Prostate gland (tissue), 2 donors: ENCODE results near the gene MICAL3. TPM values are rescaled to one million over a fixed set of nuclear protein-coding genes. Genes with fewer than 3 reads are reported as not detected.

Experiments
- DNase-seq: peaks from one replicate; pipeline ENCODE4 v3.0.0-alpha.2; 2019; ENCODE audit warnings: low spot score
- H3K27ac ChIP-seq, 2 donors: fragments of 200-600 bp; sonication (generic); 2 replicates each; pipeline ENCODE4 v1.5.1; 2017 to 2019
- H3K27me3 ChIP-seq: fragments of 200-600 bp; sonication (generic); replicated peaks from 2 replicates; pipeline ENCODE4 v1.5.1; 2019; ENCODE audit not compliant: insufficient read depth
- H3K36me3 ChIP-seq, 2 donors: fragments of 200-600 bp; sonication (generic); 1 replicate in 1 of 2; 2 replicates in 1 of 2; pipeline versions ENCODE4 v1.5.1 to v1.8.1; 2017 to 2019
- H3K4me1 ChIP-seq: fragments of 200-600 bp; sonication (generic); replicated peaks from 2 replicates; pipeline ENCODE4 v1.5.1; 2019
- H3K4me3 ChIP-seq, 2 donors: fragments of 200-600 bp; sonication (generic); 2 replicates each; pipeline ENCODE4 v1.5.1; 2017 to 2019
- H3K9me3 ChIP-seq: fragments of 200-600 bp; sonication (generic); 2 replicates; pipeline ENCODE4 v1.5.1; 2017
- CTCF ChIP-seq, 4 experiments: fragments of 200-600 bp in 2 of 4; fragments of 450-650 bp in 2 of 4; sonication (generic) in 2 of 4; IDR thresholded peaks; 1 replicate in 3 of 4; 2 replicates in 1 of 4; pipeline ENCODE4 v1.5.1; 2016 to 2019; ENCODE audit warnings: antibody characterized with exemption in 4 of 4, mild to moderate bottlenecking in 2 of 4, moderate library complexity in 2 of 4
- POLR2A ChIP-seq: fragments of 450-650 bp; IDR thresholded peaks from one replicate; pipeline ENCODE4 v1.6.1; 2016; ENCODE audit warnings: antibody characterized with exemption, mild to moderate bottlenecking
- POLR2AphosphoS5 ChIP-seq: sonication (generic); formaldehyde crosslinking; IDR thresholded peaks from one replicate; pipeline ENCODE4 v1.6.1; 2017; ENCODE audit warnings: antibody characterized with exemption
- WGBS: methylation state at CpG from one replicate; pipeline ENCODE4 v1.1.5; 2018; 5-methylcytosine and 5-hydroxymethylcytosine counted together
- intact Hi-C: fragments of 100-400 bp; cut with DNase I; formaldehyde crosslinking; loops from one replicate; pipeline ENCODE4 v1.14.2; 2022
- total RNA-seq, 2 donors: library from RNA; depleted of rRNA; stranded (reverse); fragments of >200 nt; gene quantifications; one replicate each; pipeline ENCODE4 v1.1.0, GENCODE V29; 2016

The MICAL3 gene
- total RNA-seq, 2 donors from 2014 or later = 58.6 to 78.7 TPM

DNA sequence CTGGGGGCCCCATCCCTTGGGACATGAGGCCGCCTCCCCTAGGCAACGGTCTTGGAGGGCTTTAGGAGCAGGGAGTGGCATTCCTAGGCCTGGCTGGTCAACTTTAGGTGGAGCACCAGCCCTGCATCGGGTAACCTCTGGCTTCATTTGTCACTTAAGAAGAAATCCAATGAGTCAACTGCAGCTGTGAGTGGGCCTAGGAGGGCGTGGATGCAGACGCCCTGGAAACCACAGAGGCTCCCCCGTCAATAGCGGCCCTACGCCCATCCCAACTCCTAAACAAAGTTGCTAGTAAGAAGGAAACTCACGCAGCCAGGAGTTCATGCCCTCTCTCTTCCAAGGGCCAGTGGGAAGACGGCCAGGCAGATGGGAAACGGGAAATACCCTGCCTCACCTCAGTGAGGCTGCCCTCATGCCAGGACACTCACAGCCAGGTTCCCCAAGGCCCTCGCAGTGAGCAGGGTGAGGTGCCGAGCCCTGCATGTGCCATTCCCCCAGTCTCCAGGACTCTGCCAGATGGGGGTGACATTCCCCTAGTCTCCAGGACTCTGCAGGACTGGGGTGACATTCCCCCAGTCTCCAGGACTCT is 270.9 kb downstream of the MICAL3 start:
- Histone ChIP-seq H3K4me3 (no peak overlapping the region), H3K36me3 (no peaks in the 10 kb centered on the region), H3K4me1 (no peaks in the 10 kb centered on the region), H3K9me3 (no peaks in the 10 kb centered on the region), H3K27ac (no peak overlapping the region), H3K27me3 (no peaks in the 10 kb centered on the region)
- WGBS = 94% methylated on average over 11 of the region's 13 CpGs
- intact Hi-C loops = no loop called here
- DNase-seq = no peak
- TF ChIP-seq POLR2A (no peak), CTCF (IDR thresholded peaks at IDR 0.05) (no peak), POLR2AphosphoS5 (no peak)

GRCh38 chr22:17751596-17751995 is 272.8 kb downstream of the MICAL3 start:
- no peaks in the 10 kb centered on the region for H3K4me1 ChIP-seq
- DNase-seq = no peak
- intact Hi-C loops = no loop called here
- H3K27me3 ChIP-seq = no peaks in the 10 kb centered on the region
- TF ChIP-seq CTCF (IDR thresholded peaks at IDR 0.05) (no peak), POLR2AphosphoS5 (no peak), POLR2A (no peak)
- H3K27ac ChIP-seq = no peak overlapping the region
- no peaks in the 10 kb centered on the region for H3K36me3 ChIP-seq
- WGBS = 84% methylated on average over 6 of the region's 6 CpGs
- H3K9me3 ChIP-seq = no peaks in the 10 kb centered on the region
- no peak overlapping the region for H3K4me3 ChIP-seq

GRCh38 chr22:17749605-17750395 is 274.6 kb downstream of the MICAL3 start:
- Histone ChIP-seq H3K9me3 (no peaks in the 10 kb centered on the region), H3K4me1 (no peaks in the 10 kb centered on the region), H3K4me3 (no peak overlapping the region), H3K36me3 (no peaks in the 10 kb centered on the region), H3K27ac (no peak overlapping the region), H3K27me3 (no peaks in the 10 kb centered on the region)
- TF ChIP-seq POLR2A = no peak
- no peak for TF ChIP-seq CTCF (IDR thresholded peaks at IDR 0.05)
- no peak for TF ChIP-seq POLR2AphosphoS5
- intact Hi-C loops = no loop called here
- DNase-seq = no peak
- WGBS = 88% methylated on average over 35 of the region's 35 CpGs

DNA sequence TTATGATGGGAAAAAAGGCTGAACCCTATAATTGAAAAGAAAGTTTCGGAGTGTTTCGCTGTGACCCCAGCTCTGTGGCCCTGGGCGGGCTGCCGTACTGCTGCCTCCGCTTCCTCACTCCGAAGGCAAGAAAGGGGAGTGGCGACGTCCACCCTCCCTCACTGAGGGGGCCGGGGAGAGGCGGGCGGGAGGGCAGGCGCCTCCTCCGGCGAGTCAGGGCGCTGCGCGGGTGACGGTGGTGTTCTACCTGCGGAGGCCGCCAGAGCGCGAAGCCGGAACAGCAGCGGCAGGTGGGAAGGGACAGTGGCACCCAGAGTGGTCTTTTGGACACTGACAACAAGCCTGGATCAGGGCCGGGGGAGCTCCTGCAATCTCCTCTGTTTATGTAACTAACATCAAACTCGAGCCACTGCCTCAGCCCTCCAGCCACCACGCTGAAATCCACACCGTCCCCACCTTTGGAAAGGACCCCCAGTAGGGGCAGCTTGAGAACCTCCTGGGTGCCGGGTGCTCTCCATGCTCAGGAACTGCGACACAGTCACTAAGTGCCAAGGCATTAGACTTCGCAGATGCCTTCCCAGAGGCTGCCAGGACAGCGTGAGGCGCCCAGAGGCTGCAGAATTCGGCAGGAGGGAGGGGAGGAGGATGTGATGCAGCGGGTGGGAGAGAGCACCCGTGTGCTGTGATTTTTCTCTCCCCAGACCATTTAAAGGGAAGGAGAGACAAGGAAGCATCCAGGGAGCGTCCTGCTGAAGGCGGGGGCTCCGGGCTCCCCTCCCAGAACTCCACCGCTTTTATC is 275.6 kb downstream of the MICAL3 start:
- no peak overlapping the region for H3K27ac ChIP-seq
- TF ChIP-seq POLR2A (no peak), POLR2AphosphoS5 (no peak), CTCF (IDR thresholded peaks at IDR 0.05) (no peak)
- no peaks in the 10 kb centered on the region for H3K36me3 ChIP-seq
- H3K4me1 ChIP-seq = no peaks in the 10 kb centered on the region
- DNase-seq = no peak
- 76% methylated on average over 40 of the region's 40 CpGs for WGBS
- no peaks in the 10 kb centered on the region for H3K9me3 ChIP-seq
- intact Hi-C loops = no loop called here
- H3K4me3 ChIP-seq = no peak overlapping the region
- no peaks in the 10 kb centered on the region for H3K27me3 ChIP-seq
